SHP77 (cell line): ENCODE results near the gene DMBX1.

Source experiments
- DNase-seq, 2 experiments: peaks; one replicate each; lab custom pipeline; 2025; lab: John Stamatoyannopoulos, UW

DMBX1 gene

DNA sequence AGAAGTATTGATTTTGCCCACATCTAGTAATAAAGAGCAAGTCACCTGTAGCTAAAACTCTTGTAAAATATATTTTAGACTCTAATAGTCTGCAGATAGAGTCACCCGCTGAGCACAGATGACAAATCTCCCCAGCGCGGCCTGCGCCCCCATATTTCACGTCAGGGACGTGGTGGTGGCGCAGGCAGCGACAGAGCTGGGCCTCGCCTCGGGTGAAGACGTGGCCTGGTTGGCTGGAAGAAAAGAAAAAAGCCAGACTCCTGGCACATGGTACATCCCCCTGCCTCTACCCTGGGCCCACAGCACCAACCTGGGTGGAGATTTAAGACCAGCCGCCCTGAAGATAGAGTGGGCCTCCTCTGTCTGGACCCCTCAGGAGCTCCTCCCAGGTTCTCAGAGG lies 6.0 kb upstream of the DMBX1 start:
- no peak for DNase-seq

DNA sequence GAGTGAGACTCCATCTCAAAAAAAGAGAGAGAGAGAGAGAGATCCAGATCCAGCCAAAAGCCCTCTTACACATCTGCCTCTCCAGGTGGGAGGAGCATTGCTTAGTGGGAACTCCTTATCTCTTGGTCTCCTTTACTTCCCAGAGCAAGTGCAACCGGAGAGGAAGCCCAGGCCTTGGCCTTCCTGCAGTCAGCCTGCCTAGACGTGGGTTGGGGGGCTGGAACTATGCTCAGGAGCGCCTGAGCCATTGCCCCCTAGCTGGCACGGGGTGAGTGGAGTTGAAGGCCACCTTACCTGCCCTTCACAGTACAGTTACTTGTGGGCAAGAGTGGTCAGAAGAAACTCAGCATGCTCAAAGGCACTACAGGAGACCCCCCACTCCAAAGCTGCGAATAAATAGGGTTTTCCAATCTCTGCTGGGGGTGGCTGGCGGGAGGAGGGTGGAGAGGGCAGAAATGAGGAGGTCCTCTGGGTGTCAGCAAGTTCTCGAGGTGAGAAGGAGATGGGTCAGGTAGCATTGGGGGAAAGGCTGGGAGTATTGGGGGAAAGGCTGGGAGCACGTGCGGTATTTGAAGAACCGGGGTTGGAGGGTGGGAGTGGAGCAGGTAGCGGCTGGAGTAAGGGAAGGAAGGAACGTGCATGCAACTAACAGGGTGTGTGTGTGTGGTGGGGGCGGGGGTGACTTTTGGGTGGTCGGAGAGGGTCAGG lies 4.7 kb upstream of the DMBX1 start:
- no peak for DNase-seq

DNA sequence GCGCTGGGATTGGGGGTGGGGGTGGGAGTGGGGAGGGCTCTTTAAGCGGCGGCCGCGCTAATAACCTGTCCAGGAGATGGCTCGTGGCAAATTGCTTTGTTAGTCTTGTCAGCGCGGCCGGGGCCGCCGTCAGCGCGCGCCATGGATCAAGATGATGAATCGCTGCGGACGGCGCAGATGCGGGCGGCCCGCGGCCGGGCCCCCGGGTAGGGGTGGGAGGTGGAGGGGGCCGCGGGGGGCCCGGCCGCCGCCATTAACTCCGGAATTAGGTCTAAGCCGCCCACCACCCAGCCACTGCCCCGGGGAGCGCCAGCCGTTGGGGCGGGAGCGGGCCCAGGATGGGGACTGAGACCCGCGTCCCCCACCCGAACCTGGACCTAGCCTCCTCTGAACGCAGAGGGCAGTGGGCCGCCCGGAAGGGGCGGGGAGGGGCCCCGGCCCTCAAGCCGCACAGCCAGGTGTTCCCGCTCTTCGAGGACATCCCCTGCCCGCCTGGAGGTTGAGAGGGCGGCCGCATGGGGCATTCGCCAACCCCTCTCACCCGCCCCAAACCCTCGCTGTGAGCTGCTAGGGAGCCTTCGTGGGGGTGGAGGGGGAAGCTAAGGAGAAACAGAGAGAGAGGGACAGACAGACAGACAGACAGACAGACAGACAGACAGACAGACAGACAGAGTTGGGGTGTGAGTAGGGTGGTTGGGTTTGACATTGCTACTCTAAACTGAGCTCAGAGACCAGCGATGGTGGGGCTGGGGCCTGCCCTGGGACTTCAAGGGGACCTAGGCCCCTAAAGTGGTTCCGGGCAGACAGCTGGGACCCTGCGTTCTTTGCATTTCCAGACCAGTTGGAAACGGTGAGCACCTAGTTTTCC lies 3.8 kb upstream of the DMBX1 start:
- no peak for DNase-seq

DNA sequence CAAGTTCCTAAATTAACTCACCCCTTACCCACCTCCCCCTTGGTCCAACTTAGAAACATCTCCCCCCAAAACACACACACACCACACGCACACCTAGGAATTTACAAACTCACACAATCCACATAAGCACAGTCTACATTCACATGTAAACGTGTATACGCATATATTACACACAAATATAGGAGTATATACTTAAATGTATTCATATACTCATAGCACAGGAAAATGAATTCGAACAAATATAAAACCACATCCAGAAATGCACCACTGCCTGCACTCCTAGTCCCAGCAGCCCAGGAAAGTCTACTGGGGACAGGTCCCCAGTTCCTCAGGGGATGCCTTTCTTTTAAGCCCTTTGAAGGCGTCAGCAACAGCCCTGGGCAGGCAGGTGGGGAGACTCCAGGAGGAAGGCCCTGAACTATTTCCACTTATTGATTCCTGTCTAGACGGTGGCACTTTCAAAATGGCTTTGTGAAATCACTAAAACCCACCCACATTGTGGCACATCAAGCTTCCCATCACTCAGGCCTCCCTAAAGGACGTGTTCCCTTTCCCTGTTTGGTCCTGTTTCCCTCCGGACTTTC lies 3.1 kb upstream of the DMBX1 start:
- DNase-seq: no peak

DNA sequence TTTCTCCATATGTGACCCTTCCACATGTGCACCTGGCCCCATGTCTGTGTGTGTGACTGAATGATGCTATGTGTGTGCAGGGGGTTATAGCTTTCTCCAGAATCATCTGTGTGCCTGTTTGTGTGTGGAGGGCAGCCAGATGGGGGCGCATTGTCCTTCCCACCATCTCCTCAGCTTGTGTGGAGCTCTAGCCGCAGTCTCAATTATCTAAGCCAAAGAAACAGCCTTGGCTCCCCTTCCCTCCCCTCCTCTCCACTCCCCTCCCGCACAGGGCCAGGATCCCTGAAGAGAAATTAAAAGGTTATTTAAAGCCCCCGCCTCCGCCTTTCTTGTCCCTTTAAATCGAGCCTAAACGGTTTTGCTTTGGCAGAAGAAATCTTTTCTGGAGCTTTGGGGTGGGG lies 1.8 kb upstream of the DMBX1 start:
- DNase-seq: peak in 1 of 2 experiments; percentile 11

DNA sequence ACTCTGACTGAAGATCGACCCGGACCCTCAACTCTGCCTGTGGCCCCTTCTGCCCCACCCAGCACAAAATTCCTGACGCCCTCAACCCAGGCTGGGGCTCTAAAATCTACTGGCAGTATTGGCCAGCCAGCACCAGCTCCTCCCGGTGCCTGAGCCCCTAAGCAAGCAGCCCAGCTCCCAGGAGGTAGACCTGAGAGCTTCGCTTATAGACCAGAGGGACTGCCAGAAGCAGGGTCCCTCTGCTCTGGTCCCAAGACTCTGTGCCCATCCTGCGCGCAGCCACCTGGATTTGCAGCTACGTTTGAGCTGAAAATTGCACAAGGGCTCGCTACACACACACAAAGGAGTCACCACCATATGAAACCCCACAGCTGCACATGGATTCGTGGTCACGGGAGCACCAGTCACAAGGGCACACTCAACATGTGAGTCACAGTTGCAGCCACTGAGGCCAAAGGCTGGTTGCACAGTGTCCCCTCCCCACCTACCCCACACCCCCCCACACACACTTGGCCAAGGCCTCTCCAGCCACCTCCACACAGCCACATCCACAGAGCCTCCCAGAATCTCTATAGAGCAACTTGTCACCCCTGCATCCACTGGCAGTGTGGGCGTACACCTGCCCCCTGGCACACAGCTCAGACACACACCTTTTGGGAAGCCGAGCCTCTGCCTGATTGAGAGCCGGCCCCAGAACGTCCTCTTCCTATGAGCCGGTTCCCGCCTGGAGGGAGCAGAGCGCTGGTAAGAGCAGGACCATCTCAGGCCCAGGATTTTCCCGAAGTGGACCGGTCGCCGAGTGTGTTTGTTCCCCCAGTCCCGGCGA lies 1.1 kb upstream of the DMBX1 start:
- DNase-seq: no peak

DNA sequence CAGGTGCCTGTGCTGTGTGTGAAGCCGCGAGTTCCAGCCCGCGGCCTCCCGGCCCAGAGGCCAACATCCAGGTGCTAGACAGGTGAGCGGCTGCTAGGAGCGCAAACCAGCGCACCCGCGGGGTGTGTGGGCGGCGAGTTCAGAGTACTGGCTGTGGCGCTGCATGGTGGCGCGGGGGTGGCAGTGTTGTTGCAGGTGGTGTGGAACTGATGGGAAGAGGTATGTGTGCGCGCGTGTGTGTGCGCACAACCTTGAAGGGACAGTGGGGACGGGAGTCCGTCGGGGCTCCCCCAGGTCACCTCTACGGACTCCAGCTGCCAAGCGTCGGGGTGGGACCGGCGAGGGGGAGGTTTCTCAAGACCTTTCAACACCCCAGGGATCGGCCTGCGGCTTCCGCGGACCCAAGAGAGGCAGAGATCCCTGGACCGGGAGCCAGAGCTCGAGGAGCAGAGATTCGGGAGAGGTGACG lies 433 bp upstream of the DMBX1 start:
- no peak for DNase-seq

DNA sequence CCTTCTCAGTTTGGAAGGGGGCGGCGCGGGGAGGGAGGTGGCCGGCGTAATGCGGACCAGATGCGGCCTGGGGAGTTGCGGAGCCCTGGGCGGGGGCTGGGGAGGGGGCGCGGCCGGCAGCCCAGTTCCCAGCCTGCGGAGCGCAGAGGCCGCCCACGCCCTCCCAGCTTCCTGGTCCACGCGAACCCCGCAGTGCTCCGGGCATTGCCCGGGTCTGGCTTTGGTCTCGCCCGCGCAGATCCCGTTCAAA lies 695 bp downstream of the DMBX1 start:
- DNase-seq: no peak

DNA sequence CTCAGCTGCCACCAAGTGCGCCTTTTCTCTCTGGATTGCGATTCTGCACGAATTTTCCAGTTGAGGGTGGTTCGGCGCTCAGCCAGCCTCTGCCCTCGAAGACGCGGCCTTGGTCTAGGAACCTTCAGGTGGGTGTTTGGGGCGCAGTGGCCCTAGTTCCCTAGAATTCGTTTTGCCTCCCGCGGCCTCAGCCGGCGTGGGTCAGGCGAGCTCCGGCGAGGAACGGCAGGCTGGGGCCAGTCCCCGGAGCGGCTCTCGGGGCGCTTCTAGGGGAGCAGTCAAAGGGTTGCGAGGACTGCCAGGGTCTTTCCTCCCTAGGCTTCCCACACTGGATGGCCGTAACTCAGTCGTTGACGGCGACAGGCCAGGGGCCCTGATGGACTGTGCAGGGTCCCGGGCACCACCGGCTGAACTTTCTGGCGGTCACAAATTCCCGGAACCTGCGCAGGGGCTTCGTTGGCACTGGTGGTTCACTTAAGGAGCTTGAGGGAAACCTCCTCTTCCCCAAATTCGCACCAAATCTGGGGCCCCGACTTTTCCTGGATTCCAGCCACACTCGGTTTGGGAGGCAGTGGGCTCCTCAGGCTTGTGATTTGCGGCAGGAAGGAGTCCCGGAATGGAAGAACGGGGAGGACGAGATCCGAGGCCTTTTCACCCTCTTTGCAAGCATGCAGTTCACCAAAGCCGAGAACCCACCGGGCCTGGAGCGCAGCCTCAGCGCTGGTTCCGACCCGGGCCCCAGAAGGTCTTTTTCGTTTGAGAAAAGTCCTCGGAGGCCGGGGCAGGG lies 1.2 kb downstream of the DMBX1 start:
- DNase-seq: no peak

DNA sequence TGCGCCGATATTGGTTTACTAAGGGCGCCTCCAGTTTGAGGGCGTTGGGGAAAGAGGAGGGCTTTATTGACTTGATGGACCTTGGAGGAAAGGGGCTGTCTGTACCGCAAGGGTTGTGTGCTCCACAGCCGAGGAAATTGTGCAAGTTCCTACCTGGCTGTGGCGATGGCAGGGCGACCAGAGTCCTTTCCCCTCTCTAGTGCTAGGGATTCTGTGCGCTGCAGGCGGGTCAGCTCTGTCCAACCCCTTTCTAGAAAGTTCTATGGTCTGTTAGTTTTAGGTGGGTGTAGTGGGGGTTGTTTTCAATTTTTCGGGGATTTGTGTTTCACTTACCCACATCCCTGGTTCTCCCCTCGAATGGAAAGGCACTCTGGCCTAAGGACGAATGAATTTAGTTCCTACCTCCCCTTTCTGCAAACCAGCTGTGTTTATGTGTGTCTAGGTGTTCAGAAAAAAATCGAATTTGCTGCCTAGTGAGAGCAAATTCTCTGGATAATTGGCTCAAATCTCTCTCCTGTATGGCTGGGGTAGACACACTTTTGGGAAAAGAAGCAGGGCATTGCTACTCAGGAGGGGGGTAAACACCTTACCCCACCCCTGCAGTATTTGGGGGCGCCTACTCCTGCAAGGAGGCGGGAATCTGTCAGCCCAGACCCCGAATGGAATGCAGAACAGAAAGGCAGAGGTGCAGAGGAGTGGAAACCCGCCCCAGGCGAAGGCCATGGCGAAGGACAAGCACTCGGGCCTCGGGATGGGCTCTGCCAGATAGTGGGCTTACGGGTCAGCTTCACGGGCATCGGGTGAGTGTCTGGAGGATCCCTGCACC lies 2.0 kb downstream of the DMBX1 start:
- no peak for DNase-seq

DNA sequence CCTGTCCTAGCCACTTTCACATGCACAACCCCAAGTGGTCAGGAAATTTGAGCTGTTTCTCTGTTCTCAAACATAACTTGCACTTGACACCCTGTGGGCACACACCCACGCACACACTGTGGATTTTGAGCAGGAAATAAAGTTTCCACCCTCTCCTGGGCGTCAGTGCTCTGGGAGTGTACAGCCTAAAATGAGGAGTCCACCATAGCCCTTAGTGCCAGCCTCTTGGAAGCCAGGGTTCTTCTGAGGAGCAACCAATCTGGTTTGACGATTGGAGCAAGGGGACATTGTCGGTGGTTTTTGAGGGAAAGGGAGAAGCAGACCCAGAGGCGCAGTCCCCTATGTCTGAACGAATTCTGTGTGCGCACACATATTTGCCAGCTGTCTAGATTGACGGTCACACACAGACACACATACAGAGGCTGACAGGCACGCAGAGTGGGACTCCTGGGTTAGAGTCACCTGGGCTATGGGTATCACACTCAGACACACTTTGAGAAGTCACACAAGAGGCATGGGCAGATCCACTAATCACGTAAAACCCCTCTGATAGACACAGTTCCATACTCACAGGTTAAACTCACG lies 2.7 kb downstream of the DMBX1 start:
- no peak for DNase-seq

DNA sequence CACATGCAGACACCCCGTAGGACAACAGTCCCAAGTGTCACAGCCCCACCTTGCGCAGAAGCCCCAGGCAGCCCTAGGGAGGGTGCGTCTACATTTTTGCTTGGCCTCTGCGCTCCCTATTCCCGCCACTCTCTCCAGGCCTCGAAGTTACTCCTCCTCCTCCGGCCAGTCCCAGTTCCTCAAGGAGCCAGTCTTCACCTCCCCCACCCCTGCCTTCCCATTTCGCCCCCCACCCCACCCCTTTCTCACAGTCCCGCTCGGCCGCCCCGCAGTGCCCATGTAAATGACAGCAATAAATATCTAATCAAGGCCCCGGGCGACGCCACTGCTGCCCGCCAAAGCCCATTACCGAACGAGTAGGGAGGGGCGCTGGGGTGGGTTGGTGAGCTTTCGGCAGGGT lies 3.2 kb downstream of the DMBX1 start:
- DNase-seq: no peak

DNA sequence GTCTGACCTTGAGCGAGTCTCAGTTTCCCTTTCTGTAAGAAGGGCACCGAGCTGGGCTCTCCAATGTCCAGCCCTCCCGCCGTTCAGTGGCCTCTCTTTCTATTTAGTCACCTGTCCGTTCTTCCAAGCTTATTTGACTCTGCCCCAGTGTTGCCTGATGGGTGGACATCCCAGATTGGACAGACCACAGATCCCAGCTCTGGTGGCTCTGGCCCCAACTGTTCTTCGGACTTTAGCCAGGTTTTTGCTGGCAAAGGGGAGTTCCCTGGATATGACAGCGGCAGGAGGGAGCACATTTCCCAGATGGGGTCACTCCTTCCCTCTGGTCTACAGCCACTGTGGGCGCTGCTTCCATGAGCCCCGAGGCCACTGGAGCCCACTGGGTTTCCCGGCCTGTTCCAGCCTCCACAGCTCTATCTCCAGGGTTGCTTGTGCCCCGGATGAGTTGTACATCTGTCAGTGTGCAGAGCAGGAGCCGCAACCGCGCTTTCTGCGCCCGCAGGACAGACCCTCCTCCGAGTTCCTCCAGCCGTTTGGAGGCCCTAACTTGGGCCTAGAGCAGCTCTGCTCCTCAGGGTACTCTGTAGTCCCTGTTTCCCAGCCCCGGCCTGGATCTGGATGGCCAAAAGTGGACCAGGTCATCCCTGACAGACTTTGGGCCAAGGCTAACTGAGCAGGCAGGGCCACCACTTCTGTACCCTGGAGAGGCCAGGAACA lies 3.8 kb downstream of the DMBX1 start:
- no peak for DNase-seq

DNA sequence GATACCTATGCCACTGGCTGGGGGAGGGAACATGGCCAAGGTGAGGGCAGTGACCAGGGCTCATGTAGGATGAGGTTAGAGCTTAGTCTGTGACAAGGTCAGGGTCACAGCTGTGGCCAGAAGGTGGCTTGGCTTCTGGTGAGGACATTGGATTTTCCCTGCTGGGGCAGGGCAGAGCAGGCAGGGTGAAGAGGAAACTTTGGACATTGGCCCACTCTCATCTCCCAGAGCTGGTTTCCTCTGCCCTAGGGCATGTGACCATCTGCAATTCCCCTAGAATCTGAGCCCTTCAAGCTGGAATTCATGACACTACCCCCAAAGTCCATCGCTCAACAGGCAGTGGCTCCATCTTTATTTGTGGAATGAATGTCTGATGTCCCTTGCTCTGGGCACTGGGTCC lies 5.3 kb downstream of the DMBX1 start:
- no peak for DNase-seq

DNA sequence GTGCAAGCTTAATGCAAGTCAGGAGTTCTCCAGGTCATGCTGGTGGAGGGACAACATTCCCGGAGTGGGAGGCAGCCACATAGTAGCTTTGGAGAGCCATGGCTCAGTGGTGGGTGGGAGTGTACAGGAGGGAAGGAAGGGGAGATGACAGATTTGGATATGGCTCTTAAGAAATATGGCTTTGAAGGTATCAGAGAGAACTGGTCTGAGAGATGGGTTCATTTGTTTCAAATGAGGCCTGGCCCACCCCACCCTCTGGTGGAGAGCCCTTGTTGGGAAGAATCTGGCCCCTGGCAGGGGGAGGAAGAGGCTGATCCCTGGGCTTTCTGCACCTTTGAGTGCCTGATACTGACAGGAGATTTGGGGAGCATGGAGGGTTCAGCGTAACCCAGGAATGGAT lies 6.1 kb downstream of the DMBX1 start:
- DNase-seq: no peak

DNA sequence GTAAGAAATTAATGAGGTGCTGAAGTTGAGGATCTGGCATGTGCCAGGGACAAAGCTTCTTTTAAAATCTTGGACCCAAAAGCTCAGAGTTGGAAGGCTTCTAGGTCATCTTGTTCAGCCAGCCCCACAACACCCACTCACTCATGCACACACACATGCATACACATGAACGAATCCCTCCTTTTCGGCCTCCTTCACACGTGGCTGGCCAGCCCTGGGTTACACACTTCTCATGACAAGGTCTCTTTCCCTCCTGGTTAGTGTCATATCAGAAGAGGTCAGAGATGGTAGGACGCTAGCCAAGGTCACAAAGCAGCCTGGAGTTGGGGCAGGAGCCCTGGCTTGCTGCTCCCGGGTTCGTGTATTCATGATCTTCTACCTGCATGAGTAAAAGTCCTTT lies 6.9 kb downstream of the DMBX1 start:
- DNase-seq: no peak

DNA sequence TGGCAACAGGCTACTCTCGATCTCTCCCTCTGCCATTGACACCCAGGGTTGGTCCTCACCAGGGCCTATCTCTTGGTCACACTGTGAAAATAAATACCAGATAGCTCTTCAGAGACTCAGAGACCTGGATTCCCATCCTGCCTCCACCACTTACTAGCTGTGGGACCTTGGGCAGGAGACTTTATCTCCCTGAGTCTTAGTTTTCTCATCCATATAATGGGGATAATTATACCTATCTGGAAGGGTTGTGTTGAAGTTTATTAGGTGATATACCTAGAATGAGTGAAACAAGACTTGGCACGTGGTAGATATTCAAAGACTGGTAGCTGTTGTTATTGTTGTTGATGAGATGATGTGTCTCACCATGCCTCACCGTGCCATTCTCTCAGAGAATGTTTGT lies 7.4 kb downstream of the DMBX1 start:
- no peak for DNase-seq

DNA sequence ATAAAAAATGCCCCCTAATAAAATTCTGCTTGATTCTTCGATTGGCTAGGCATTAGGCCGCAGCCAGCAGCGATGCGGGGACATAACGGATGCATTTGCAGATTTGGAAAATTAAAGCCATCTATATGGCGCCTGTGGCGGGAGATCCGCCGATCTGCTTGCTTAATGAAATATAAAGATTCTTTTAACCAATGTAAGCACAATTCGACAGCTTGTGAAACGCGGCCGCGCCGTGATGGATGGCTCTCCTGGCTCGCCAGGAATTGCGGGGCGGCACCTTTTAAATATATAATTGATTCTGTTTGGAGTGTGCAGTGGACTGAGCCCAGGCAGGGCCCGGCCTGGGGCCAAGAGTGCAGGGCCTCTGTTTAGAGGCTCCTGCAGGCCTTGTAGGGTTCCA lies 8.0 kb downstream of the DMBX1 start:
- DNase-seq: no peak

DNA sequence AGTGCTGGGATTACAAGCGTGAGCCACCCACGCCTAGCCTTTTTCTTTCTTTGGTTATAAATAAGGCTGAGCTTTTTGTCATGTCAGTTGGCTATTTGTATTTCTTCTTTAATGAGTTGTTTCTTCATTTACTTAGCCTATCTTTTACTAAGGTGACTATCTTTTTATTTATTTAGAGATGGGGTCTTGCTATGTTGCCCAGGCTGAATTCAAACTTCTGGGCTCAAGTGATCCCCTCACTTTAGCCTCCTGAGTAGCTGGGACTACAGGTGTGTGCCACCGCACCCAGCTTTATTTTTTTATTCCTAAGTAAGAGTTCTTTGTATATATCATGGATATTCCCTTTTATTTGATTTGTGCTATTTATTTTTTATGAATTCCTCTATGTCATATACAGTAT lies 11.9 kb downstream of the DMBX1 start:
- DNase-seq: no peak

DNA sequence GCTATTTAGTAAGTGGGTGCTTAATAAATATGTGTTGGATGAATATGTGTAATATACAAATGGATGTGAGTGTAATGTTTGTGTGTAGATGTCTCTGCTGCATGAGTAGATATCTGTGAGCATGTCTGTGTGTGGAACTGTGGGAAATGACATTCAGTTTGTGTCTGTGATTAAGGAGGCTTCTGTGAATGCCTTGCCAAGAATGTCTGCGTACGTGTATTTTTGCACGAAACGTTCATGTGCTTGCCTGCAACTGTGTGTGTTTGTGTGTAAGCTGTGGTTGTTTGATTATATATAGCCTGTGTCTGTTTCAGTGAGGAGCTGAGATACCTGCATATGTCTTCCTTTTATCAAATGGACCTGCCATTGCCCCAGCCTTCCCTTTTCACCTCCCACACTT lies 13.8 kb downstream of the DMBX1 start:
- no peak for DNase-seq
